Body of pancreas (tissue), 4 donors: ENCODE data around the gene EPS15. TPM values are rescaled to one million over a fixed set of nuclear protein-coding genes. Genes with fewer than 3 reads are reported as not detected.

Source experiments
- ATAC-seq: fragments of 150-250 bp; one replicate; pipeline ENCODE4 v1.9.1; 2016
- DNase-seq, 4 donors: peaks; one replicate each; pipeline ENCODE4 v3.0.0-alpha.2; 2019
- H3K27ac ChIP-seq, 4 donors: fragments of 200-600 bp; sonication (generic); 1 replicate in 3 of 4; 2 replicates in 1 of 4; pipeline versions ENCODE4 v1.5.1 to v1.6.1; 2016 to 2019; ENCODE audit warnings: mild to moderate bottlenecking in 1 of 4, mixed read lengths in 1 of 4, moderate library complexity in 1 of 4
- H3K27me3 ChIP-seq, 2 donors: fragments of 200-600 bp; sonication (generic); one replicate each; pipeline ENCODE4 v1.6.0; 2016; ENCODE audit warnings: mild to moderate bottlenecking in 1 of 2
- H3K36me3 ChIP-seq, 2 donors: fragments of 200-600 bp; sonication (generic); replicated peaks in 1 of 2; 2 replicates each; pipeline ENCODE4 v1.5.1; 2016; ENCODE audit warnings: low read depth in 2 of 2; ENCODE audit not compliant: insufficient read depth in 1 of 2
- H3K4me1 ChIP-seq: fragments of 200-600 bp; sonication (generic); one replicate; pipeline ENCODE4 v1.6.0; 2016
- H3K4me3 ChIP-seq, 2 donors: fragments of 200-600 bp; sonication (generic); 1 replicate in 1 of 2; 2 replicates in 1 of 2; pipeline ENCODE4 v1.5.1; 2016 to 2019
- H3K9me3 ChIP-seq, 3 donors: fragments of 200-600 bp; sonication (generic); 1 replicate in 2 of 3; 2 replicates in 1 of 3; pipeline ENCODE4 v1.5.1; 2016
- CTCF ChIP-seq, 7 experiments: fragments of 450-650 bp in 4 of 7; fragments of 200-600 bp in 3 of 7; sonication (generic) in 3 of 7; IDR thresholded peaks; one replicate each; pipeline ENCODE4 v1.5.1; 2016 to 2019; ENCODE audit warnings: antibody characterized with exemption in 7 of 7
- POLR2A ChIP-seq, 3 donors: fragments of 450-650 bp; IDR thresholded peaks; one replicate each; pipeline ENCODE4 v1.6.1; 2016; ENCODE audit warnings: antibody characterized with exemption in 3 of 3, mild to moderate bottlenecking in 2 of 3
- WGBS, 2 donors: methylation state at CpG; one replicate each; pipeline ENCODE4 v1.1.5; 2017; 5-methylcytosine and 5-hydroxymethylcytosine counted together
- intact Hi-C: fragments of 100-400 bp; cut with DNase I; formaldehyde crosslinking; loops from one replicate; pipeline ENCODE4 v1.15.1; 2023
- total RNA-seq, 2 donors: library from RNA; depleted of rRNA; stranded (reverse); fragments of >200 nt; gene quantifications; one replicate each; pipeline ENCODE4 v1.1.0, GENCODE V29; 2016

The EPS15 gene
- total RNA-seq, 2 donors from 2014 or later = 37.4 to 46.8 TPM

DNA sequence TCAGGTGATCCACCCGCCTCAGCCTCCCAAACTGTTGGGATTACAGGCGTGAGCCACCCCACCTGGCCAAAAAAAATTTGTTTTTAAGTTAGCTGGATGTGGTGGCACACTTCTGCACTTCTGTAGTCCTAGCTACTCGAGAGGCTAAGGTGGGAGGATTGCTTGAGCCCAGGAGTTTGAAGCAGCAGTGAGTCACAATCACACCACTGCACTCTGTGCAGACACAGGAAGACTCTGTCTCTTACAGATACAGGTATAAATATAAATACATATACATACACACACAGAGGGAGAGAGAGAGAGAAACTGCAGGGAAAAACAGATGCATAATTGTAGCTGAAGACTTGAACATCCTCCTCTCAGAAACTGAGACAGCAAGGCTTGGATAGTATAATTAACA is 34.8 kb upstream of the EPS15 start:
- Histone ChIP-seq H3K27ac (no peak overlapping the region), H3K4me3 (no peak overlapping the region), H3K4me1 (no peaks in the 10 kb centered on the region), H3K27me3 (no peaks in the 10 kb centered on the region), H3K9me3 (no peaks in the 10 kb centered on the region), H3K36me3 (no peaks in the 10 kb centered on the region)
- TF ChIP-seq POLR2A (IDR thresholded peaks at IDR 0.05) (no peak), CTCF (IDR thresholded peaks at IDR 0.05) (no peak)
- no peak for ATAC-seq
- DNase-seq = no peak
- intact Hi-C loops = no loop called here
- 66 to 96% methylated on average over 3 of the region's 3 CpGs for WGBS, 2 donors

DNA sequence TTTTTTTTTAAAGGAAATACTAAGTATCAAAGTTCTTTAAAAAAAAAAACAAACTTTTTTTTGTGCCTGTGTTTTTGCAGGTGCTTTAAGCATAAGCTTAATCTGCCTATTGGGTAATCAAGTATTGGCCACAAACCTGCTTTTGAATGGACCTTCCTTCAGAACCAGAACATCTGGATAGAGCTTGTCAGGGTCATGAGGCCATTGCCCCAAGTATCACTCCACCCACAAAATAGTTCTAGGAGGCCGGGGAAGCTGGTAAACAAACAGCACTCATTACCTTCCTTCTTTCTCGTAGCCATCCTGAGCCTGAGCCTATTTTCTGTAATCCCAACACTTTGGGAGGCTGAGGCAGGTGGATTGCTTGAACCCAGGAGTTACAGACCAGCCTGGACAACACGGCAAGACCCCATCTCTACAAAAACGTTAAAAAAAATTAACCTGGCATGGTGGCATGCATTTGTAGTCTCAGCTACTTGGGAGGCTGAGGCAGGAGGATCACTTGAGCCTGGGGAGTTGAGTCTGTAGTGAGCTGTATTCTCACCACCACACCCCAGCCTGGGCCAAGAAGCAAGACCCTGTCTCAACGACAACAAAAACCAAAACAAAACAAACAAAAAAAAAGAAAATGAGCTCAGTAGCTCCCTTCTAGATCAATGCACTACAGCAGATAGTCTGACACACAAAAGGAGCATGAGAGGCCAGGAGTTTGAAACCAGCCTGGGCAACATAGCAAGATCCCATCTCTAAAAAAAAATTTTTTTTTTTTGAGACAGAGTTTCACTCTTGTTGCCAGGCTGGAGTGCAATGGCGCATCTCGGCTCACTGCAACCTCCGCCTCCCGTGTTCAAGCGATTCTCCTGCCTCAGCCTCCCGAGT is 34.1 kb upstream of the EPS15 start:
- Histone ChIP-seq H3K9me3 (no peaks in the 10 kb centered on the region), H3K4me1 (no peaks in the 10 kb centered on the region), H3K36me3 (no peaks in the 10 kb centered on the region), H3K27me3 (no peaks in the 10 kb centered on the region), H3K4me3 (no peak overlapping the region), H3K27ac (no peak overlapping the region)
- TF ChIP-seq POLR2A (IDR thresholded peaks at IDR 0.05) = no peak
- no peak for TF ChIP-seq CTCF (IDR thresholded peaks at IDR 0.05)
- 87 to 91% methylated on average over 11 of the region's 11 CpGs for WGBS, 2 donors
- ATAC-seq (no peak), DNase-seq (no peak)
- intact Hi-C loops = no loop called here

GRCh38 chr1:51551848-51552296 is 32.8 kb upstream of the EPS15 start:
- intact Hi-C loops = no loop called here
- H3K9me3 ChIP-seq = no peaks in the 10 kb centered on the region
- peak in 1 of 4 donors; percentile 8 for DNase-seq

DNA sequence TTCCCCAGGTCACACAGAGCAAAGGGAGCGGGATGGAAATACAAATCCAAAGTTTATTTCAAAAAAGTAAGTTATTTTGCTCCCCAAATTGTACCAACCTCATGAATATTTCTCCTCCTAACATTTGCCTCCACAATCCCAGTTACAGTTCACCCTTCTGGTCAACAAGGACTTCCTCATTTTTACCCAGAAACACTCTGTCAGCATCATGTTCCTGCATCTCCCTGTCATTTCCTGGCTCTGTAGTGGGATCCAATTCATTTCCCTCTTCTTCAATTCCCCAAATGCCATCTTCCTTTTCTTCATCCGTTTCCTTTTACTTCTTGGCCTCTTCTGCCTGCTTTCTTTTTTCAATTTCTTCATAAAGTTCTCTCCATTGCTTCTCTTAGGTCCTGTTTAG is 32.0 kb upstream of the EPS15 start:
- WGBS, 2 donors = 69 to 82% methylated on average over 2 of the region's 2 CpGs
- Histone ChIP-seq H3K27ac (no peak overlapping the region), H3K4me1 (no peaks in the 10 kb centered on the region), H3K4me3 (no peak overlapping the region), H3K36me3 (no peaks in the 10 kb centered on the region), H3K27me3 (no peaks in the 10 kb centered on the region), H3K9me3 (no peaks in the 10 kb centered on the region)
- no peak for ATAC-seq
- TF ChIP-seq CTCF (IDR thresholded peaks at IDR 0.05) = no peak
- no peak for TF ChIP-seq POLR2A (IDR thresholded peaks at IDR 0.05)
- intact Hi-C loops = no loop called here
- no peak for DNase-seq

More at GRCh38 chr1:51551848-51552296, 32.8 kb upstream of the EPS15 start:
- no peaks in the 10 kb centered on the region for H3K4me1 ChIP-seq
- TF ChIP-seq CTCF (IDR thresholded peaks at IDR 0.05) = no peak
- TF ChIP-seq POLR2A (IDR thresholded peaks at IDR 0.05) = no peak
- WGBS, 2 donors = 33 to 43% methylated on average over 5 of the region's 5 CpGs
- no peak overlapping the region for H3K27ac ChIP-seq
- H3K27me3 ChIP-seq = no peaks in the 10 kb centered on the region
- no peak overlapping the region for H3K4me3 ChIP-seq
- H3K36me3 ChIP-seq = no peaks in the 10 kb centered on the region
- peak; percentile 50 for ATAC-seq

DNA sequence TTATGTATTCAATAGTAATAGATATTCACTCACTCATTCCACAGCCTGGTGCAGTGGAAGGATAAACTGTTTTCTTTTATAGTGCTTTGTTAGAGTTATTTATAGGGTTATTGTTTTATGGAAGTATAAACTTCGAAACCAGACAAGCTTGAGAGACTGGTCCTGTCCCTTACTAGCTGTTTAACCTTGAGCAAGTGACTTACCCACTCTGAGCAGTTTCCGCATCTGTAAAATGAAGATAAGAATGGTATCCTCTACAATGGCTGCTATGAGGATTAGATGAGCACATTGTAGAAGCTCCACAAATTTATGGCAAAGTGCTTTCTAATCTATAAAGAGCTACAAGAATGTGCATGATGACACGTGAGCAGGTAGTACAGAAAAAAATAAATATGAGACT is 30.8 kb upstream of the EPS15 start:
- 70 to 75% methylated on average over 3 of the region's 3 CpGs for WGBS, 2 donors
- intact Hi-C loops = no loop called here
- H3K27me3 ChIP-seq = no peaks in the 10 kb centered on the region
- H3K36me3 ChIP-seq = no peaks in the 10 kb centered on the region
- no peaks in the 10 kb centered on the region for H3K4me1 ChIP-seq
- H3K4me3 ChIP-seq = no peak overlapping the region
- ATAC-seq (no peak), DNase-seq (no peak)
- H3K27ac ChIP-seq = no peak overlapping the region
- no peaks in the 10 kb centered on the region for H3K9me3 ChIP-seq
- no peak for TF ChIP-seq POLR2A (IDR thresholded peaks at IDR 0.05)
- no peak for TF ChIP-seq CTCF (IDR thresholded peaks at IDR 0.05)
